Activated CD4-positive, alpha-beta T cell treated with anti-CD3 and anti-CD28 coated beads for 36 hours (primary cell): ENCODE results near the gene KDM5B. TPM values are rescaled to one million over a fixed set of nuclear protein-coding genes. Genes with fewer than 3 reads are reported as not detected.
"Not testable (repeated sequence)": the region's sequence is repeated elsewhere in the genome, so short reads cannot be mapped to it uniquely, and the experiment has no call there.

Experiments
- ATAC-seq: fragments of 200-7000 bp; cut with Tn5 transposase; one replicate; pipeline ENCODE4 v1.10.0; 2021; ENCODE audit warnings: mild to moderate bottlenecking, moderate library complexity
- CTCF ChIA-PET: fragments of 350-600 bp; sonication (Branson Sonifier 250); formaldehyde crosslinking; loops from one replicate; lab custom pipeline; 2021; ENCODE audit warnings: antibody characterized with exemption; lab: Charles Lee
- POLR2A ChIA-PET: fragments of 350-600 bp; sonication (Branson Sonifier 250); formaldehyde crosslinking; loops from one replicate; lab custom pipeline; 2021; ENCODE audit warnings: antibody characterized with exemption, inconsistent platforms; lab: Charles Lee
- DNase-seq: peaks from one replicate; pipeline ENCODE4 v3.0.0-alpha.2; 2020
- H3K27ac Mint-ChIP-seq: one replicate; pipeline ENCODE4 v1.8.0; 2021; ENCODE audit warnings: mixed read lengths
- H3K27me3 Mint-ChIP-seq: one replicate; pipeline ENCODE4 v1.8.0; 2021; ENCODE audit warnings: mixed read lengths
- H3K36me3 Mint-ChIP-seq: one replicate; pipeline ENCODE4 v1.8.0; 2021; ENCODE audit warnings: low read depth, mixed read lengths
- H3K4me1 Mint-ChIP-seq: one replicate; pipeline ENCODE4 v1.8.0; 2021; ENCODE audit warnings: mixed read lengths
- H3K4me3 Mint-ChIP-seq: one replicate; pipeline ENCODE4 v1.8.0; 2021; ENCODE audit warnings: mild to moderate bottlenecking, moderate library complexity, mixed read lengths
- H3K9me3 Mint-ChIP-seq: one replicate; pipeline ENCODE4 v1.8.0; 2021; ENCODE audit warnings: low read depth, mixed read lengths
- intact Hi-C, 2 experiments: fragments of 100-400 bp; cut with DNase I in 1 of 2; cut with micrococcal nuclease in 1 of 2; formaldehyde crosslinking; loops; one replicate each; pipeline versions ENCODE4 v1.14.2 to v1.15.1; 2022 to 2024; cut with DNase I, micrococcal nuclease
- total RNA-seq, 2 experiments: library from RNA; stranded (reverse); gene quantifications; one replicate each; pipeline ENCODE4 v1.2.3, GENCODE V29; 2021

KDM5B gene
- total RNA-seq, 2 experiments from 2014 or later: 34.6 to 45.9 TPM

DNA sequence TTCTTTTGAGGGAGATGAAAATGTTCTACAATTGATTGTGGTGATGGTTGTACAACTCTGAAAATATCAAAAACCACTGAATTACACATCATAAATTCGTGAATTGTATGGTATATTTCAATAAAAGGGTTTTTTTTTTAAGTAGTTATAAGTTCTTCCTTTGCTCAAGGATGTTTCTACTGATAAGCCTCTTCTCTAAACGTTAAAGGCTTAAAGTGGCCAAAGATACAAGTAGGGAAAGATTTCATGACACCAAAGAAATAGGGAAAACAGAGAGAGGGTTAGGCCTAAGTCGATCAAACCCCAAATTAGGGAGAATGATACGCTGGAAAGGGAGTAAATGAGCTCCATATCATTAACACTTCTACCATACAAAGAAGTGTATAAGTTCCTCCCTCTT, 4.1 kb downstream of the KDM5B start:
- Mint-ChIP-seq H3K4me1 (peaks cover 66% of the 10 kb centered on the region), H3K4me3 (no peak overlapping the region), H3K27ac (peak overlapping the region; percentile 55), H3K9me3 (no peaks in the 10 kb centered on the region), H3K27me3 (peaks cover 2% of the 10 kb centered on the region), H3K36me3 (peaks cover 13% of the 10 kb centered on the region)
- POLR2A ChIA-PET: no interaction called here
- no peak for ATAC-seq
- CTCF ChIA-PET: interaction anchor here (0.7 kb wide), 1 partner anchor 11 kb away, joined by 4 read pairs; no protein-coding TSS in a partner anchor
- intact Hi-C loops: loop anchor here in 1 of 2 experiments (10.0 kb wide), 1 partner anchor 1711 kb away; the partner anchor contains the start of gene MDM4
- DNase-seq: no peak

DNA sequence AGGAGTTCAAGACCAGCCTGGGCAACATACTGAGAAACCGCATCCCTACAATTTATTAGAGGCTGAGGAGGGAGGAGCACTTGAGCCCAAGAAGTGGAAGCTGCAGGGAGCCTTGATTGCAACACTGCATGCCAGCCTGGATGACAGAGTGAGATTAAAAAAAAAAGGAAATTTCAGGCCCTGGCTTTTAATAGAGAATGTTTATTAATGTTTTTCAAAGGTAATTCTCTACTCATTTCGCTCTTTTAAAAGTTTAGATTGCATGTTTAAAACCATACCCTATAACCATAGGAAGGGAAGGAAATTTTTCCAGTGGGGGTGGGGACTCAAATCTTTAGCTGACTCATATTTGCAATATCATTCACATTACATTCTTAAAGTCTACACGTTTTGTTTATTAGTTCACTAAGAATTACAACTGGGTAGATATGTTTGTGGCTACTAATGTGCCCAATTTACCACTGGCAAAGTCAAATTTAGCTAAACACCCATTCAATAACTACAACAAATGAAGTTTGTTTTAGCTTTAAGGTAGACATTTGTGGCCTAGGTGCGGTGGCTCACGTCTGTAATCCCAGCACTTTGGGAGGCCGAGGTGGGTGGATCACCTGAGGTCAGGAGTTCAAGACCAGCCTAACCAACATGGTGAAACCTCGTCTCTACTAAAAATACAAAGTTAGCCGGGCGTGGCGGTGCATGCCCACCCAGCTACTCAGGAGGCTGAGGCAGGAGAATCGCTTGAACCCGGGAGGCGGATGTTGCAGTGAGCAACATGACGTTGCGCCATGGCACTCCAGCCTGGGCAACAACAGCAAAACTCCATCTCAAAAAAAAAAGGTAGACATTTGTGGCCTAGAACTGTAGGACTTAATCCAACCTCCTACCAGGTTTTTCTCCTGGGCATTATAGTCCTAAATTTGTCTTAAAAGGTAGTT, 5.0 kb downstream of the KDM5B start:
- H3K27ac Mint-ChIP-seq: peak overlapping the region; percentile 9
- no peak overlapping the region for H3K4me3 Mint-ChIP-seq
- H3K36me3 Mint-ChIP-seq: peaks cover 13% of the 10 kb centered on the region
- H3K9me3 Mint-ChIP-seq: no peaks in the 10 kb centered on the region
- peaks cover 61% of the 10 kb centered on the region for H3K4me1 Mint-ChIP-seq
- ATAC-seq (no peak), DNase-seq (no peak)
- no peaks in the 10 kb centered on the region for H3K27me3 Mint-ChIP-seq
- ChIA-PET CTCF (interaction anchor here (0.7 kb wide), 1 partner anchor 40 kb away, joined by 3 read pairs; no protein-coding TSS in a partner anchor), POLR2A (interaction anchor here (0.7 kb wide), 1 partner anchor 409 kb away, joined by 11 read pairs; no protein-coding TSS in a partner anchor)
- intact Hi-C loops: loop anchor here in 1 of 2 experiments (10.0 kb wide), 1 partner anchor 1712 kb away; the partner anchor contains the start of gene MDM4

DNA sequence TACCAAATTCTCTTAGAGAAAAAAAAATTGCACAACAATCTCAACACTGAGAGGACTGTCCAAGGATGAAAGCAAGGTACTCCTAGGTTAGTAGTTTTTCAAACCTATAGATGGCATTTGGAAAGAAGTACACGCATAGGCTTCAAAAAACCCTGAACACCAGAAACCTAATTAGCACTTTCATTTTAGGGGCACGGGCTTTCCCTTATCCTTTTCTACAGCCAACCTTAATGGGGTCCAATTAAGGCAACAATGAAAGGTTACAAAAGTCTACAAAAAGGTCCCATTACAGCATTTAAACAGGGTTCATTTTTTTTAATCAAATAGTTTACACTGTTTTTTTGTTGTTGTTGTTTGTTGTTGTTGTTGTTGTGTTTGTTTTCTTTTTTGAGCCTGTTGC, 6.2 kb downstream of the KDM5B start:
- intact Hi-C loops: loop anchor here in 1 of 2 experiments (10.0 kb wide), 1 partner anchor 1713 kb away; the partner anchor contains the start of gene MDM4
- Mint-ChIP-seq H3K4me3 (no peak overlapping the region), H3K4me1 (peaks cover 70% of the 10 kb centered on the region), H3K9me3 (no peaks in the 10 kb centered on the region), H3K27ac (no peak overlapping the region), H3K27me3 (no peaks in the 10 kb centered on the region), H3K36me3 (peaks cover 13% of the 10 kb centered on the region)
- CTCF ChIA-PET: no interaction called here
- ATAC-seq (no peak), DNase-seq (no peak)
- POLR2A ChIA-PET: no interaction called here

DNA sequence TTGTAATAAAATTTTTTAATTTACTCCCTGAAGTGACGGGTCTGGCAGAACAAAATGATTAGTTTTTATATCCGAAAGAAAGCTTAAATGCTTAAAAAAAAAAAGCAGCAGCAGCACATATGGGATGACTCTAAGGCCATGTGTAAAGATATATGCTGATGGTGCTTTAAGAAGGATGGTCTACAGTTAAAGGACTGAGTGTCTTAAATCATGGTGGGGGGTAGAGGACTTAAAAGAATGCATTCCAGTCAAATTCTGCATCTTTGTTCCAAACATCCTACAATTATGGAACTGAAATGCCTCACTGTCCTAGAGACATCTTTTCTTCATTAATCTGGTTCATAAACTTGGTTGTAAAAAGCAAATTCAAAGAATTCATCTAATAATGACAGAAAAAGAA, 7.0 kb downstream of the KDM5B start:
- H3K36me3 Mint-ChIP-seq: peaks cover 9% of the 10 kb centered on the region
- intact Hi-C loops: loop anchor here in 1 of 2 experiments (10.0 kb wide), 1 partner anchor 1714 kb away; the partner anchor contains the start of gene MDM4
- H3K27ac Mint-ChIP-seq: no peak overlapping the region
- peaks cover 67% of the 10 kb centered on the region for H3K4me1 Mint-ChIP-seq
- DNase-seq: no peak
- ChIA-PET POLR2A (no interaction called here), CTCF (interaction anchor here (0.6 to 1.1 kb wide), 2 partner anchors 15 to 144 kb away, joined by 3 read pairs; no protein-coding TSS in a partner anchor)
- ATAC-seq: no peak
- H3K27me3 Mint-ChIP-seq: no peaks in the 10 kb centered on the region
- no peak overlapping the region for H3K4me3 Mint-ChIP-seq
- H3K9me3 Mint-ChIP-seq: no peaks in the 10 kb centered on the region

DNA sequence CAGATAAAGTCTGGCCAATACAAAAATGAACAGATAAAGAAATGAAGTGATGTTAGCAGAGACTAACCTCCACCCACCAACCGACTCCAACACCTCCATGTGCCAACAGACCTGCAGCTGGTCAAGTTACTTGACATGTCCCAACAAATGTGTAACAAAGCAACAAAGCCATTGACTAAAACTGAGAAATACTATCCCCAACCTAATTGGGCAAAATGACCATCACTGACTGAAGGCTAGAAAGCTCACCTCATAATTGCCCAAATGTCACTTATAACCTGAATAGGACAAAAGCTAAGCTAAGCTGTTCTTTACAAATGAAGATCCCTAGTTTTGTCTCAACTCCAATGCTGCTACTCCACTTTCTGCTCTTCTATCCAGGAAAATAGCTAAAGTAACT, 7.5 kb downstream of the KDM5B start:
- POLR2A ChIA-PET: no interaction called here
- ATAC-seq: no peak
- Mint-ChIP-seq H3K4me3 (no peak overlapping the region), H3K4me1 (peaks cover 62% of the 10 kb centered on the region), H3K27ac (no peak overlapping the region), H3K27me3 (no peaks in the 10 kb centered on the region), H3K36me3 (peaks cover 9% of the 10 kb centered on the region), H3K9me3 (no peaks in the 10 kb centered on the region)
- DNase-seq: no peak
- intact Hi-C loops: loop anchor here in 1 of 2 experiments (10.0 kb wide), 1 partner anchor 1714 kb away; the partner anchor contains the start of gene MDM4
- CTCF ChIA-PET: interaction anchor here (0.7 to 1.1 kb wide), 2 partner anchors 15 to 52 kb away, joined by 3 read pairs; no protein-coding TSS in a partner anchor

DNA sequence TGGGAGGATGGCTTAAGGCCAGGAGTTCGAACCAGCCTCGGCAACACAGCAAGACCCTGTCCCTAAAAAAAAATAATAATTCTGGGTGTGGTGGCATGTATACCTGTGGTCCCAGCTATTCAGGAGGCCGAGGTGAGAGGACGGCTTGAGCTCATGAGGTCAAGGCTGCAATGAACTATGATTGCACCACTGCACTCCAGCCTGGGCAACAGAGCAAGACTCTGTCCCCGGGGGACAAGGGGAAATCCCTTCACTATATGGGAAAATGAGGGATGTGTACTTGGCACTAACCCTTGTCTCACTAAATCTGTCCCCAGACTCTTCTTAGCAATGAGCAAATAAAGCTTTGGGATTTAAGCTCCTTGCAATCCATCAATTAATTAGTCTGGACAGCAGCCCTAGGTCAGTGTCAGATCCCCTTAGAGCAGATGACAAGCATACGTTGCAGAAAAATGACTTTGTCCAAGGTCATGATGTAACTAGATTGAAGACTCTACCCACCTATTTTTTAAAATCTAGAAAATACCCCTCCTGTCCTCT, 9.4 kb downstream of the KDM5B start:
- ATAC-seq (no peak), DNase-seq (no peak)
- no peak overlapping the region for H3K27ac Mint-ChIP-seq
- intact Hi-C loops: no loop called here
- ChIA-PET POLR2A (interaction anchor here (0.7 kb wide), 1 partner anchor 198 kb away, joined by 11 read pairs; no protein-coding TSS in a partner anchor), CTCF (interaction anchor here (1.1 kb wide), 1 partner anchor 417 kb away, joined by 3 read pairs; no protein-coding TSS in a partner anchor)
- peaks cover 8% of the 10 kb centered on the region for H3K36me3 Mint-ChIP-seq
- H3K9me3 Mint-ChIP-seq: no peaks in the 10 kb centered on the region
- H3K27me3 Mint-ChIP-seq: no peaks in the 10 kb centered on the region
- H3K4me3 Mint-ChIP-seq: no peak overlapping the region
- H3K4me1 Mint-ChIP-seq: peaks cover 49% of the 10 kb centered on the region

- H3K27me3 Mint-ChIP-seq: no peaks in the 10 kb centered on the region
- H3K4me1 Mint-ChIP-seq: peaks cover 46% of the 10 kb centered on the region
- intact Hi-C loops: no loop called here
- H3K36me3 Mint-ChIP-seq: peaks cover 8% of the 10 kb centered on the region
- CTCF ChIA-PET: interaction anchor here (0.6 to 1.1 kb wide), 2 partner anchors 11 to 418 kb away, joined by 3 read pairs; no protein-coding TSS in a partner anchor
- no peak overlapping the region for H3K27ac Mint-ChIP-seq
- no peak overlapping the region for H3K4me3 Mint-ChIP-seq
- ATAC-seq (peak; percentile 47), DNase-seq (peak; percentile 24)
- POLR2A ChIA-PET: interaction anchor here (0.7 to 1.2 kb wide), 2 partner anchors 8 to 198 kb away, joined by 5 to 11 read pairs; no protein-coding TSS in a partner anchor
- no peaks in the 10 kb centered on the region for H3K9me3 Mint-ChIP-seq
These were observed 10.0 kb downstream of the KDM5B start for GRCh38 chr1:202798260-202798659.

DNA sequence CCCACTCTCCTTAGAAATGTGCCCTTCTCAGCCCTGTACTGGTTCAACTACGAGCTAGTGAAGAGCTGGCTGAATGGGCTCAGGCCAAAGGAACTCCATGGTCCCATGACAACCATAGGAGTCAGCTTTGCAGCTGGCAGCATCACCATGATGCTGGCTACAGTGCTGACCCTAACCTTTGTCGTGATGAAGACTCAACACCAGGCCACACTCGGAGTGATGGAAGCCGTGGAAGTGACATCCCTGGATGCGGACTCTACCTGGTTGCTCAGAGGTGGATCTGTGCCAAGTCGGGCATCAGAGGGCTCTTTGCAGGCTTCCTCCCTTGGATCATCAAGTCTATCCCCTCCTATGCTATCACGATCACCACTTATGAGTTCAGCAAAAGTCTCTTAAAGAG, 11.6 kb downstream of the KDM5B start:
- intact Hi-C loops: no loop called here
- Mint-ChIP-seq H3K4me3 (no peak overlapping the region), H3K36me3 (peaks cover 6% of the 10 kb centered on the region), H3K9me3 (no peaks in the 10 kb centered on the region), H3K4me1 (peaks cover 31% of the 10 kb centered on the region), H3K27ac (no peak overlapping the region), H3K27me3 (no peaks in the 10 kb centered on the region)
- no peak for DNase-seq
- ATAC-seq: no peak
- ChIA-PET CTCF (interaction anchor here (0.8 to 1.8 kb wide), 3 partner anchors 10 to 24 kb away, joined by 3 to 4 read pairs (median 3); no protein-coding TSS in a partner anchor), POLR2A (interaction anchor here (0.6 kb wide), 1 partner anchor 11 kb away, joined by 3 read pairs; no protein-coding TSS in a partner anchor)

- H3K27ac Mint-ChIP-seq, POLR2A ChIA-PET, H3K9me3 Mint-ChIP-seq, ATAC-seq, DNase-seq, intact Hi-C loops, H3K4me3 Mint-ChIP-seq, H3K36me3 Mint-ChIP-seq, H3K27me3 Mint-ChIP-seq: not testable (repeated sequence)
- CTCF ChIA-PET: interaction anchor here (0.9 kb wide), 1 partner anchor 31 kb away, joined by 3 read pairs; no protein-coding TSS in a partner anchor
- H3K4me1 Mint-ChIP-seq: peaks cover 24% of the 10 kb centered on the region
These were observed 13.3 kb downstream of the KDM5B start for GRCh38 chr1:202794931-202795330.

DNA sequence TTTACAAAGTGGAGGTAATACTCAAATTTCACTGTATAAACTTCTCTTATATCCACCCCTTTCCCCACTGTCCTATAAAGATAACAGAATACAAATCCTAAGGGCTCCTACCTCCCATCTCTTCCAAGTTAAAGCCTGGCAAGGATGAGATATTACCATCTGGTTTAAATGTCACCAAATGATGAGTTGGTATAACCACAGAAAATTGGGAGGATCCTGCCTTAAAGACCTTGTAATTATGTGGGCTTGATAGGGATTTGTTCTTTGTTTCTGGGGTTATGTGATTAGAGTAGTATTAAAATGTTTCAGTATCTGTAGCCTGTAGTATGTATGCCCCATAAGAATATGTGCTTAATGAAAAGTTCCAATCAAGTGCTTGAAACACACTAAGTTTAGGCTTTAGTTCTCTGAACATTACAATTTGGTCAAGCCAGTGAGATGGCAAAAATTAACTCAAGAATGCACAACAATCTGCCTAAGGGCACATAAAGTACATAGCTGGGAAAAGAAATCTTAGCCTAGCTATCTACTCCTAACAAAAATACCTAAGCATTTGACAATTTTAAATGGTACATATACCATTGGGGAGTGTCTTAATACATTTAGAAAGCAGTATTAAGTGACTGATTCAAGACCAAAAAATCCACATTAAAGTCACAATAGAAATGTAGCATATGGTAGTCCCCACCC, 14.0 kb downstream of the KDM5B start:
- H3K36me3 Mint-ChIP-seq: no peaks in the 10 kb centered on the region
- ChIA-PET CTCF (interaction anchor here (0.9 kb wide), 1 partner anchor 31 kb away, joined by 3 read pairs; no protein-coding TSS in a partner anchor), POLR2A (no interaction called here)
- peaks cover 24% of the 10 kb centered on the region for H3K4me1 Mint-ChIP-seq
- no peak overlapping the region for H3K27ac Mint-ChIP-seq
- H3K27me3 Mint-ChIP-seq: no peaks in the 10 kb centered on the region
- ATAC-seq (no peak), DNase-seq (no peak)
- no peak overlapping the region for H3K4me3 Mint-ChIP-seq
- no peaks in the 10 kb centered on the region for H3K9me3 Mint-ChIP-seq
- intact Hi-C loops: no loop called here
